ENCODE results near the gene ACTRT3.

DNA sequence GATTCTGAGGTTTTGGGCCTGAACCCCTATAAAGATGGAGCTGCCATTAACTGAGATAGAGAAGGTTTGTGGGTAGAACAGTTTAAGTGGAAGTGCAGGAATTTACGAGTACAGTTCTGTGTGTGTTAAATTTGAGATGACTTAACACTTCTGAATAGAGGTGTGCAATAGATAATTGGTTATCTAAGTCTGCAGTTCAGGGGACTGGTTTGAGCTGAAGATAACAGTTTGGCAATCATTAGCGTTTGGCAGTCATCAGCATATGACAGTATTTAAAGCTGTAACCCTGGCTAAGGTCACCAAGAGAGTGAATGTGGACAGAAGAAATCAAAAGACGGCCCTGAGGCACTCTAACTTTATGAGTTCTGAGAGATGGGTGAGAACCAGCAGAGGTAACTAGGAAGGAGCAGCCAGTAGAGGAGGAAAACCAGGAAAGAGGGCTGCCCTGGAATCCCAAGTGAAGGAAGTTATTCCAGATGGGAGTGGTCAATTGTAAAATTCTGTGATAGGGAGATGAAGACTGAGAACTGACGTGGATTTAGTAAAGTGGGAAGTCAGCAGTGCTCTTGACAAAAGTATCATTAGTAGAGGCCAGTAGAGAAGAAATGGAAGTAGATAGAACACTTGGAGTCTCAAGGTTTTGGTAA, 12.0 kb upstream of the ACTRT3 start:
- TF ChIP-seq, protein P1, sequence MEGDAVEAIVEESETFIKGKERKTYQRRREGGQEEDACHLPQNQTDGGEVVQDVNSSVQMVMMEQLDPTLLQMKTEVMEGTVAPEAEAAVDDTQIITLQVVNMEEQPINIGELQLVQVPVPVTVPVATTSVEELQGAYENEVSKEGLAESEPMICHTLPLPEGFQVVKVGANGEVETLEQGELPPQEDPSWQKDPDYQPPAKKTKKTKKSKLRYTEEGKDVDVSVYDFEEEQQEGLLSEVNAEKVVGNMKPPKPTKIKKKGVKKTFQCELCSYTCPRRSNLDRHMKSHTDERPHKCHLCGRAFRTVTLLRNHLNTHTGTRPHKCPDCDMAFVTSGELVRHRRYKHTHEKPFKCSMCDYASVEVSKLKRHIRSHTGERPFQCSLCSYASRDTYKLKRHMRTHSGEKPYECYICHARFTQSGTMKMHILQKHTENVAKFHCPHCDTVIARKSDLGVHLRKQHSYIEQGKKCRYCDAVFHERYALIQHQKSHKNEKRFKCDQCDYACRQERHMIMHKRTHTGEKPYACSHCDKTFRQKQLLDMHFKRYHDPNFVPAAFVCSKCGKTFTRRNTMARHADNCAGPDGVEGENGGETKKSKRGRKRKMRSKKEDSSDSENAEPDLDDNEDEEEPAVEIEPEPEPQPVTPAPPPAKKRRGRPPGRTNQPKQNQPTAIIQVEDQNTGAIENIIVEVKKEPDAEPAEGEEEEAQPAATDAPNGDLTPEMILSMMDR (IDR thresholded peaks at IDR 0.05) = no peak
- no peak for TF ChIP-seq POLR2AphosphoS5 (IDR thresholded peaks at IDR 0.05; ENCODE audit: insufficient read depth in 1 of 2, low read depth in 1 of 2)
- no peak for TF ChIP-seq POLR2A (IDR thresholded peaks at IDR 0.05)
